Neuronal stem cell (in vitro differentiated cells): ENCODE results near the gene TCF7L1.

Experiments used
- DNase-seq: peaks from one replicate; pipeline ENCODE4 v3.0.0-alpha.2; 2013; ENCODE audit warnings: low spot score
- H2AFZ ChIP-seq: one replicate; pipeline ENCODE4 v1.6.1; 2013; ENCODE audit warnings: mild to moderate bottlenecking, low read length, inconsistent platforms
- H2AK5ac ChIP-seq: 2 replicates; pipeline ENCODE4 v1.6.1; 2013; ENCODE audit warnings: low read depth, mild to moderate bottlenecking, inconsistent platforms, low read length, moderate library complexity, mixed read lengths
- H2BK120ac ChIP-seq: 2 replicates; pipeline ENCODE4 v1.6.1; 2013; ENCODE audit warnings: low read depth, mild to moderate bottlenecking, inconsistent platforms, low read length, moderate library complexity, mixed read lengths
- H2BK12ac ChIP-seq: one replicate; pipeline ENCODE4 v1.6.1; 2013; ENCODE audit warnings: low read length, inconsistent platforms
- H2BK15ac ChIP-seq: 2 replicates; pipeline ENCODE4 v1.6.1; 2013; ENCODE audit warnings: mild to moderate bottlenecking, low read length, inconsistent platforms, mixed read lengths
- H2BK5ac ChIP-seq: one replicate; pipeline ENCODE4 v1.6.1; 2013; ENCODE audit warnings: inconsistent platforms, mild to moderate bottlenecking, low read length, moderate library complexity
- H3K14ac ChIP-seq: one replicate; pipeline ENCODE4 v1.6.1; 2013; ENCODE audit warnings: low read length, inconsistent platforms
- H3K18ac ChIP-seq: 2 replicates; pipeline ENCODE4 v1.6.1; 2013; ENCODE audit warnings: low read length, inconsistent platforms
- H3K23ac ChIP-seq: 2 replicates; pipeline ENCODE4 v1.6.1; 2013; ENCODE audit warnings: low read depth, mild to moderate bottlenecking, mixed read lengths, low read length, inconsistent platforms; ENCODE audit not compliant: poor library complexity
- H3K27ac ChIP-seq: replicated peaks from 3 replicates; pipeline ENCODE4 v1.5.1; 2013; ENCODE audit warnings: low read length, inconsistent platforms
- H3K27me3 ChIP-seq, 3 experiments: 2 replicates each; pipeline ENCODE4 v1.6.1; 2013; ENCODE audit warnings: low read length in 3 of 3, mild to moderate bottlenecking in 2 of 3, inconsistent platforms in 1 of 3, low read depth in 1 of 3, mixed read lengths in 1 of 3, moderate library complexity in 1 of 3; ENCODE audit not compliant: control insufficient read depth in 3 of 3, insufficient read depth in 3 of 3
- H3K36me3 ChIP-seq, 2 donors: replicated peaks in 1 of 2; 2 replicates each; pipeline ENCODE4 v1.6.1; 2013; ENCODE audit warnings: low read length in 2 of 2; ENCODE audit not compliant: control insufficient read depth in 2 of 2, insufficient read depth in 2 of 2
- H3K4ac ChIP-seq: 2 replicates; pipeline ENCODE4 v1.6.1; 2013; ENCODE audit warnings: inconsistent platforms, mild to moderate bottlenecking, low read length, moderate library complexity
- H3K4me1 ChIP-seq, 2 donors: 1 replicate in 1 of 2; 2 replicates in 1 of 2; pipeline ENCODE4 v1.6.1; 2013; ENCODE audit warnings: low read length in 2 of 2, low read depth in 1 of 2; ENCODE audit not compliant: control insufficient read depth in 2 of 2, insufficient read depth in 1 of 2
- H3K4me2 ChIP-seq: one replicate; pipeline ENCODE4 v1.6.1; 2013; ENCODE audit warnings: mild to moderate bottlenecking, low read length, inconsistent platforms; ENCODE audit not compliant: insufficient read depth, poor library complexity, severe bottlenecking
- H3K4me3 ChIP-seq, 2 donors: 2 replicates each; pipeline ENCODE4 v1.5.1; 2013; ENCODE audit warnings: low read length in 2 of 2, mild to moderate bottlenecking in 2 of 2, inconsistent platforms in 1 of 2, moderate library complexity in 1 of 2
- H3K79me1 ChIP-seq: one replicate; pipeline ENCODE4 v1.6.1; 2013; ENCODE audit warnings: low read depth, mild to moderate bottlenecking, inconsistent platforms, low read length, moderate library complexity
- H3K9ac ChIP-seq: one replicate; pipeline ENCODE4 v1.6.1; 2013; ENCODE audit warnings: mild to moderate bottlenecking, low read depth, low read length, inconsistent platforms; ENCODE audit not compliant: poor library complexity
- H3K9me3 ChIP-seq, 2 donors: replicated peaks in 1 of 2; 2 replicates each; pipeline versions ENCODE3 to v1.6.1; 2013; ENCODE audit warnings: low read length in 2 of 2, mild to moderate bottlenecking in 2 of 2, inconsistent platforms in 1 of 2, low read depth in 1 of 2, mixed read lengths in 1 of 2, moderate library complexity in 1 of 2; ENCODE audit not compliant: control insufficient read depth in 2 of 2, insufficient read depth in 1 of 2
- H4K8ac ChIP-seq: one replicate; pipeline ENCODE4 v1.6.1; 2013; ENCODE audit warnings: low read depth, mild to moderate bottlenecking, inconsistent platforms, low read length, moderate library complexity
- H4K91ac ChIP-seq: one replicate; pipeline ENCODE4 v1.6.1; 2013; ENCODE audit warnings: low read length, low read depth, mild to moderate bottlenecking, inconsistent platforms; ENCODE audit not compliant: poor library complexity
- WGBS, 2 donors: extraction: QIAGEN DNeasy Blood & Tissue Kit; methylation state at CpG; one replicate each; pipeline ENCODE4 v1.1.7; 2013; ENCODE audit warnings: missing lambda C conversion rate in 2 of 2, mixed read lengths in 1 of 2; ENCODE audit not compliant: insufficient read length in 2 of 2, insufficient replicate concordance in 1 of 2; ENCODE audit errors: extremely low coverage in 2 of 2; 5-methylcytosine and 5-hydroxymethylcytosine counted together

Gene TCF7L1

DNA sequence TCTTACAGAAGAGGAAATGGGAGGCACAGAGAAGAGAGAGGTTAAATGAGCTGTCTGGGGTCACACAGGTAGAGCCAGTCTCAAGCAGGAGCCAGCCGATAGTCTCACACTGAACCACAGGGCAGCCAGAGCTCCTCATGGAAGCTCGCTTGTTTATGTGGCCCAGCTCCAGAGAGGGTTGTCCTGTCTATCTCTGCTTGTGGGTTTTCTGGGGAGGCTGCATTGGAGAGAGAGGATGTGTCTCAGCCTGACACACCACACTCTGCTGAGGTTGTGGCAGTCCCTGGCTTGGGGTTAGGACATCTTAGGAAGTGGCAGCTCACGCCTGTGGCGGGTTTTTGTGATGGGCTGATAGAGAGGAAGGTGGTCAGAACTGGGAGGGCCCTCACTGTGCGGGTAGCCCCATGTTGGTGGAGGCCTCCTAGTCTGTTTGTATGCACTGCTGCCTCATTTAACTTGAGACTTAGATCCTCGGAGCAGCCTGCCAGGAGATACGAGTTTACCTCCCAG, 52.3 kb downstream of the TCF7L1 start:
- H2AFZ ChIP-seq: no peak overlapping the region
- H3K4me1 ChIP-seq: peaks cover 19 to 24% of the 10 kb centered on the region in 2 donors
- H3K18ac ChIP-seq: no peak overlapping the region
- H3K36me3 ChIP-seq: no peaks in the 10 kb centered on the region
- H3K23ac ChIP-seq: no peak overlapping the region
- no CpG with 5 or more reads among the region's 7 CpGs for WGBS, 2 donors
- no peaks in the 10 kb centered on the region for H3K27me3 ChIP-seq
- no peaks in the 10 kb centered on the region for H3K9me3 ChIP-seq
- H2BK5ac ChIP-seq: no peak overlapping the region
- no peak overlapping the region for H3K4ac ChIP-seq
- no peak overlapping the region for H4K8ac ChIP-seq
- no peak overlapping the region for H2AK5ac ChIP-seq
- DNase-seq: no peak
- H3K4me2 ChIP-seq: no peak overlapping the region
- no peaks in the 10 kb centered on the region for H3K79me1 ChIP-seq
- H3K27ac ChIP-seq: no peak overlapping the region
- H3K9ac ChIP-seq: no peak overlapping the region
- H2BK12ac ChIP-seq: no peak overlapping the region
- H2BK120ac ChIP-seq: no peak overlapping the region
- no peak overlapping the region for H4K91ac ChIP-seq
- no peak overlapping the region for H3K14ac ChIP-seq
- H3K4me3 ChIP-seq: no peak overlapping the region
- no peak overlapping the region for H2BK15ac ChIP-seq

DNA sequence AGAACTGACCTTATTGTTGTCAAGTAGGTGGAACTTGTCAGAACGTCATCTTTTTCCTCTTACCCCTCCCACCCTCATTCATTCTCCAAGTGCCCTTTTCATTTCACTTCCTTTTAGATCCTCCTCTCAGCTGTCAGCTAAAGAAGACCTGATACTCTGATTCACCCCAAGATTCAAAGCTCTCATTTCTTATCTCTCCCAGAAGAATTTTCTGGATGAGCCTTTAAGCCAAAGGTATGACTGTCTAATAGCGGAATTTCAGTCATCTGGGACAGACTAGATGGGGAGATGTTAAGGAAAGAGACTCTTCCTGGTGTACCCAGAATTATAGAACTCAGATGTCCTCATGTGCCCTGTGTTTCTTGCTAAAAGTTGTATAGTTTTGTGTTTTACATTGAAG, 53.9 kb downstream of the TCF7L1 start:
- H3K36me3 ChIP-seq: no peaks in the 10 kb centered on the region
- no peaks in the 10 kb centered on the region for H3K27me3 ChIP-seq
- WGBS, 2 donors: no CpG with 5 or more reads among the region's 2 CpGs
- no peak overlapping the region for H3K4me2 ChIP-seq
- no peaks in the 10 kb centered on the region for H3K9me3 ChIP-seq
- H3K27ac ChIP-seq: no peak overlapping the region
- no peak overlapping the region for H2BK12ac ChIP-seq
- H3K79me1 ChIP-seq: no peaks in the 10 kb centered on the region
- no peak overlapping the region for H2AK5ac ChIP-seq
- H3K23ac ChIP-seq: no peak overlapping the region
- no peak overlapping the region for H2BK5ac ChIP-seq
- H2BK15ac ChIP-seq: no peak overlapping the region
- no peak overlapping the region for H4K8ac ChIP-seq
- no peak overlapping the region for H3K4ac ChIP-seq
- H2AFZ ChIP-seq: no peak overlapping the region
- peaks cover 16 to 21% of the 10 kb centered on the region in 2 donors for H3K4me1 ChIP-seq
- no peak overlapping the region for H2BK120ac ChIP-seq
- H3K18ac ChIP-seq: no peak overlapping the region
- no peak overlapping the region for H3K14ac ChIP-seq
- no peak for DNase-seq
- H3K4me3 ChIP-seq: no peak overlapping the region
- H3K9ac ChIP-seq: no peak overlapping the region
- no peak overlapping the region for H4K91ac ChIP-seq

DNA sequence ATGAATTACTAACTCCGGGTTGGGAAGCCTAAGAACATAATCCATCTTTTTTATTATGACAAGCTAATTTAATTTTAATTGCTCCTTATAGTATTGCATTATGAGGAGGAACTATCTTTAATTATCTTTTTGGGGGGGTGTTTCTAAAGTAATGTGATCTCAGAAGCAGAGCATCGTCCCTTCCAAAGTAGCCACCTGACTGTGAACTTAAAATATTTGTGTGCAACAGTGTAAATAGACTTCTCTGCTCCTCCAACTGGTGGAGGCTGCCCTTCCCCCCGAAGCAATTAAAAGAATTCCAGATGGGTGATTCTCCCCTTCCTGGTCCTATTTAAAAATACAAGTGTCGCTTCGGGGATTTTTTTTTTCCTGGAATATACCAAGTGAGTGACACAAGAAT, 55.7 kb downstream of the TCF7L1 start:
- Histone ChIP-seq H3K9me3 (no peaks in the 10 kb centered on the region), H3K36me3 (peaks cover 0 to 6% of the 10 kb centered on the region in 2 donors), H3K4me2 (peak overlapping the region; percentile 28), H3K27me3 (no peaks in the 10 kb centered on the region), H3K4me3 (peak overlapping the region in 1 of 2 donors; percentile 29), H3K9ac (no peak overlapping the region), H3K4ac (no peak overlapping the region), H3K4me1 (peaks cover 16 to 21% of the 10 kb centered on the region in 2 donors), H4K91ac (no peak overlapping the region), H2BK12ac (no peak overlapping the region), H3K27ac (peak overlapping the region; percentile 82), H2BK15ac (no peak overlapping the region), H2BK5ac (no peak overlapping the region), H3K23ac (no peak overlapping the region), H3K79me1 (no peaks in the 10 kb centered on the region), H3K14ac (no peak overlapping the region), H4K8ac (no peak overlapping the region), H2AFZ (peak overlapping the region; percentile 64), H2AK5ac (no peak overlapping the region), H2BK120ac (no peak overlapping the region), H3K18ac (no peak overlapping the region)
- DNase-seq: no peak
- WGBS, 2 donors: no CpG with 5 or more reads among the region's 5 CpGs

DNA sequence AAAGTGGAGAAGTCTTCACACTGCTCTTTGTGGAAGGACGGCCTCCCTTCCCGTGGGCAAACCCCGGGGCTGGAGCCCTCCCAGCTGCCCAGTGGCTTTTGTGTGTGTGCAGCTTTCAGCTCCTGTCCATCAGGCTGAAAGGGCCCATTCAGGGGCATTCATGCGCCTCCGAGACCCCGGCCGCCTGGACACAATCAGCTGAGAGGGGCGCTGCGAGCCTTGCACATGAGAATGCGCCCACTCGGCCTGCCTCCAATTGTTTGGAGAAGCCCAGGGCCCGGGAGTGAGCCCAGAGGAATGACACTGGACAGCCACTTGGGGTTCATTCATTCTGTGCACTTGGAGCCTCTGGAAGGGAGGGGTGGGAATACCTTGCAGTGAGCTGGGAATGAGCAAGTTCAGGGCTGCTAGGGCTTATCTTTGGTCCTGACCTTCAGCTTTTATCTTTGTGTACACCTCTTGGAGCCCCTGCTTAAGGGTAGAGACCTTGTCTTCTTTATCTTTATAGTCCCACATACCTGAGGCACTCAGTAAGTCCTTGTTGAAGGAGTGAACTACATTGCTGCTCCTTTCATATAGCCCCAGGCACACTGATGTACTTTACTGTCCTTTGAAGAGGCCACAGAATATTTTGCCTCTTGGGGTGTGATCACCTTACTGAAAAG, 56.5 kb downstream of the TCF7L1 start:
- H2AK5ac ChIP-seq: no peak overlapping the region
- DNase-seq: peak; percentile 92
- no peak overlapping the region for H3K14ac ChIP-seq
- no peak overlapping the region for H3K23ac ChIP-seq
- H3K27me3 ChIP-seq: no peaks in the 10 kb centered on the region
- no peaks in the 10 kb centered on the region for H3K9me3 ChIP-seq
- H3K4me2 ChIP-seq: peak overlapping the region; percentile 28
- no peak overlapping the region for H2BK15ac ChIP-seq
- H3K4ac ChIP-seq: no peak overlapping the region
- no peak overlapping the region for H2BK5ac ChIP-seq
- H2BK120ac ChIP-seq: no peak overlapping the region
- H3K9ac ChIP-seq: no peak overlapping the region
- H4K8ac ChIP-seq: no peak overlapping the region
- H3K79me1 ChIP-seq: no peaks in the 10 kb centered on the region
- H4K91ac ChIP-seq: no peak overlapping the region
- peaks cover 16 to 21% of the 10 kb centered on the region in 2 donors for H3K4me1 ChIP-seq
- no peak overlapping the region for H2BK12ac ChIP-seq
- no CpG with 5 or more reads among the region's 12 CpGs for WGBS, 2 donors
- H3K4me3 ChIP-seq: peak overlapping the region in 1 of 2 donors; percentile 29
- peaks cover 1 to 6% of the 10 kb centered on the region in 2 donors for H3K36me3 ChIP-seq
- no peak overlapping the region for H3K18ac ChIP-seq
- peak overlapping the region; percentile 64 for H2AFZ ChIP-seq
- H3K27ac ChIP-seq: peak overlapping the region; percentile 82
